NB4 (cell line): ENCODE data around the gene NRL.

Experiments
- POLR2A ChIP-seq: IDR thresholded peaks from 2 replicates; pipeline ENCODE4 v1.6.1; 2011; ENCODE audit warnings: mild to moderate bottlenecking; ENCODE audit not compliant: insufficient read length; ENCODE audit errors: extremely low read depth
- TF ChIP-seq, protein P1 (sequence below): IDR thresholded peaks from one replicate; pipeline ENCODE4 v1.5.1; 2012; ENCODE audit warnings: low read depth, low read length
- TF ChIP-seq, protein P2 (sequence below): IDR thresholded peaks from 2 replicates; pipeline ENCODE4 v1.6.1; 2011; ENCODE audit warnings: low read depth, low read length

DNA sequence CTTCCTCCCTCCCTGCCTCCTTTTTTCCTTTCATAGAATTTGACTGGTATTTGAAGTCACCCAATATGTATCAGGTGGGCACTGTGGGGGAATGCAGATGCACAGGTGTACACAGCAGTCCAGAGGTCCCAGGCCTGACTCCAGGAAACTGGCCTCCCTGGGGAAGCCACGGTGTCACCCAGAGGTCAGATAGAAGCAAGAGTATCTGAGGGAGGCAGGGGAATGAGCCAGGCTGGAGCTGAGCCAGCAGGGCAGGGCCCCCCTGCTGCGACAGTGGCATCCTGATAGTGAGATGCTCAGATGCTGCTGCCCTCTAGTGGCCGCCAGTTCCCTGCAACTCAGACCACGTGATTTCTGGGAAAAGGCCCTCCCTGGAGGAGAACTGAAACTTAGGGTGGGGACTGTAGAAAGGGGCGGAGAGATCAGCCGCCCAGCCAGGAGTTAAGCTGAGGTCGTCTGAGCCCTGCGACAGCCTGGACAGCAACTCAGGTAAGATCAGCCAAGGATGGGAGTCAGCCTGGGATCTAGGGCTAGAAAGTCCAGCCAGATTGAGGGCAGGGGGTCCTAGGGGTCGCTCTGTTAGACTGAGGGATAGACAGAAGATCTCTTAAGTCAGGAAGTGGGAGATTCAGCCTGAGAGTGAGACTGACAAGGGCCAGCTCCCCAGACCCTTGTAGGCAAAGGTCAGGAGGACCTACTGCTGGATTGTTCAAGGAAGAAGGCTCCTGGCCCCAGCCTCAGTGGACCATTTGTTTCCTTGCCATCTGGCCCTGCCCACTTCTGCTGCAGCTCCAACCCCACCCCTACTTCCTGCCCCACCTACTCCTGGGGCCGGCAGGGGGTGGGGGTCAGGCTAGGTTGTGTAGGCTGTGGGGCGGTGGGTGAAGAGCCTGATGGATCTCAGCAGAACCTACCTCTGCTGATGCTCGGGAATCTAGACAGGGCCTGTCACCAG lies 46.4 kb upstream of the NRL start, which contains the start of gene IRF9:
- TF ChIP-seq, protein P1, sequence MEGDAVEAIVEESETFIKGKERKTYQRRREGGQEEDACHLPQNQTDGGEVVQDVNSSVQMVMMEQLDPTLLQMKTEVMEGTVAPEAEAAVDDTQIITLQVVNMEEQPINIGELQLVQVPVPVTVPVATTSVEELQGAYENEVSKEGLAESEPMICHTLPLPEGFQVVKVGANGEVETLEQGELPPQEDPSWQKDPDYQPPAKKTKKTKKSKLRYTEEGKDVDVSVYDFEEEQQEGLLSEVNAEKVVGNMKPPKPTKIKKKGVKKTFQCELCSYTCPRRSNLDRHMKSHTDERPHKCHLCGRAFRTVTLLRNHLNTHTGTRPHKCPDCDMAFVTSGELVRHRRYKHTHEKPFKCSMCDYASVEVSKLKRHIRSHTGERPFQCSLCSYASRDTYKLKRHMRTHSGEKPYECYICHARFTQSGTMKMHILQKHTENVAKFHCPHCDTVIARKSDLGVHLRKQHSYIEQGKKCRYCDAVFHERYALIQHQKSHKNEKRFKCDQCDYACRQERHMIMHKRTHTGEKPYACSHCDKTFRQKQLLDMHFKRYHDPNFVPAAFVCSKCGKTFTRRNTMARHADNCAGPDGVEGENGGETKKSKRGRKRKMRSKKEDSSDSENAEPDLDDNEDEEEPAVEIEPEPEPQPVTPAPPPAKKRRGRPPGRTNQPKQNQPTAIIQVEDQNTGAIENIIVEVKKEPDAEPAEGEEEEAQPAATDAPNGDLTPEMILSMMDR = peak; percentile 71
- TF ChIP-seq, protein P2, sequence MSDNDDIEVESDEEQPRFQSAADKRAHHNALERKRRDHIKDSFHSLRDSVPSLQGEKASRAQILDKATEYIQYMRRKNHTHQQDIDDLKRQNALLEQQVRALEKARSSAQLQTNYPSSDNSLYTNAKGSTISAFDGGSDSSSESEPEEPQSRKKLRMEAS = peak; percentile 99
- no peak for TF ChIP-seq POLR2A
